C4-2B (cell line): Measurements from ENCODE around the gene IGSF9.

Experiments
- H3K27ac ChIP-seq: fragments of 450-650 bp; 2 replicates; pipeline ENCODE4 v1.5.1; 2017
- CTCF ChIP-seq: fragments of 450-650 bp; conservative IDR thresholded peaks from 2 replicates; pipeline ENCODE4 v1.5.1; 2017; ENCODE audit warnings: mild to moderate bottlenecking
- ZFX ChIP-seq: fragments of 450-650 bp; IDR thresholded peaks from 2 replicates; pipeline ENCODE4 v1.6.1; 2017

The IGSF9 gene

GRCh38 chr1:159881622-159882526 lies 63.5 kb downstream of the IGSF9 start:
- TF ChIP-seq CTCF: no peak
- no peak for TF ChIP-seq ZFX
- 0 out of 2 replicates have a peak overlapping the region, but pooled peaks have one; percentile 2 for H3K27ac ChIP-seq

DNA sequence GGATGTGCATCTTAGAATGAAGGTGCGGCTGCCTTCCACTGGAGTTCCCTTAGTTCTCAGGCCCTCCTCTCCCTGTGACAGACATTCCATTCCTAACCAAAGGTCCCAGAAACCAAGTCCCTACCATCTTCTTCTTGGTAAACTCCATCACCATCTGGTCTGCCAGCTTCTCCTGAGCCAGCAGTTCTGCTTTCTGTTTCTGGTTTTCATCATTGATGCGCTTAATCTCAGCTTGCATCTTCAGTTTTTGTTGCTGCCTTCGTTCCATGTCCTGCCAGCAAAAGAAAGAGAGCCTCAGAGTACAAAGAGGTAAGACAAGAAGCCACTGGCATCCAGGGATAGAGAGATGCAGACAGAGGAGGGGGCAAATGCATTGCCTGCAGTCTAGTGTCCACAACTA lies 65.0 kb downstream of the IGSF9 start:
- TF ChIP-seq ZFX (no peak), CTCF (no peak)
- H3K27ac ChIP-seq: no peak overlapping the region

DNA sequence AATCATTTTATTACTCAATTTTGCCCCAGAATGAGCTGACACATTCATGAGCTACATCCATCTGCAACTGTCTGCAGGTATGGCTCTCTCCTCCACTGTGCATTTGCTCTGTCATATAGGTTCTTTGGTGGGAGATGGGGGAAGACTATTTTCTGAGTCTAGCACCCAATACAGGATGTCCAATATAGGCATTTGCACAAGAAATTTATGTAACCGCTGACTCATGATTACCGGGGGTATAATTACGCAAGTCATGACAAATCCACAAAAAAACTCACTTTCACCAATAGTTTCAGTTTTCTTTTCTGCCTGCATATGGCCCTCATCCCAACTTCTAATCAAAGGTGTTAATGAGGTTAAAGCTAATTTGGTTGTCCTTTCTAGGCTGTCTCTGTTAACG lies 65.4 kb downstream of the IGSF9 start:
- no peak overlapping the region for H3K27ac ChIP-seq
- TF ChIP-seq CTCF (no peak), ZFX (no peak)

GRCh38 chr1:159879136-159879535 lies 66.3 kb downstream of the IGSF9 start:
- H3K27ac ChIP-seq: no peak overlapping the region

GRCh38 chr1:159877695-159878444 lies 67.5 kb downstream of the IGSF9 start:
- TF ChIP-seq CTCF: no peak
- no peak for TF ChIP-seq ZFX
- H3K27ac ChIP-seq: no peak overlapping the region

More at GRCh38 chr1:159879136-159879535, 66.3 kb downstream of the IGSF9 start:
- TF ChIP-seq CTCF (no peak), ZFX (no peak)
